NCI-H2196 (cell line): ENCODE data around the gene ESR1.

Experiments used
- DNase-seq: peaks from one replicate; lab custom pipeline; 2025; ENCODE audit not compliant: unreplicated experiment; lab: John Stamatoyannopoulos, UW

The ESR1 gene

DNA sequence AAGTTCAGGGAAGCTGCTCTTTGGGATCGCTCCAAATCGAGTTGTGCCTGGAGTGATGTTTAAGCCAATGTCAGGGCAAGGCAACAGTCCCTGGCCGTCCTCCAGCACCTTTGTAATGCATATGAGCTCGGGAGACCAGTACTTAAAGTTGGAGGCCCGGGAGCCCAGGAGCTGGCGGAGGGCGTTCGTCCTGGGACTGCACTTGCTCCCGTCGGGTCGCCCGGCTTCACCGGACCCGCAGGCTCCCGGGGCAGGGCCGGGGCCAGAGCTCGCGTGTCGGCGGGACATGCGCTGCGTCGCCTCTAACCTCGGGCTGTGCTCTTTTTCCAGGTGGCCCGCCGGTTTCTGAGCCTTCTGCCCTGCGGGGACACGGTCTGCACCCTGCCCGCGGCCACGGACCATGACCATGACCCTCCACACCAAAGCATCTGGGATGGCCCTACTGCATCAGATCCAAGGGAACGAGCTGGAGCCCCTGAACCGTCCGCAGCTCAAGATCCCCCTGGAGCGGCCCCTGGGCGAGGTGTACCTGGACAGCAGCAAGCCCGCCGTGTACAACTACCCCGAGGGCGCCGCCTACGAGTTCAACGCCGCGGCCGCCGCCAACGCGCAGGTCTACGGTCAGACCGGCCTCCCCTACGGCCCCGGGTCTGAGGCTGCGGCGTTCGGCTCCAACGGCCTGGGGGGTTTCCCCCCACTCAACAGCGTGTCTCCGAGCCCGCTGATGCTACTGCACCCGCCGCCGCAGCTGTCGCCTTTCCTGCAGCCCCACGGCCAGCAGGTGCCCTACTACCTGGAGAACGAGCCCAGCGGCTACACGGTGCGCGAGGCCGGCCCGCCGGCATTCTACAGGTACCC lies at the start of gene ESR1:
TSS of gene ESR1 (plus strand) at position 170 of the 858 bp plus-strand sequence. CDS start at position 401, 231 bp downstream.
- DNase-seq: no peak

DNA sequence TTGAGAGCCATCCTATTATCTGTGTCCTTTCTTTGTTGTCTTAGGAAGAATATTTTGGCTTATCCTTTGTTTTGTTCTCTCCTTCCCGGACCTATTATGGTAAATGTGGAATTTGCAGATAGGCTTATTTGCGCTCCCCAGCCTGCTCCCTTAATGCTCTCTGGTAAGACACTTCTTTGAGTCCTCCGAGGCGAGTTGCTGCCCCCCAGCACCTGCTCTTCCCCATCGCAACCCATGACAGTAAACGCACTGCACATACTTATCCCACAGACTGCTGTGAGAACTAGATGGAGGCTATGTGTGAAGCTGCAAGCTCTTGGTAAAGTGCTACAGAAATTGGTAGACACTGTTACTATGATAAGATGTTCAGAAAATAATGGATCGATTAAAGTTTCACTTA lies 47.0 kb upstream of the ESR1 start:
- no peak for DNase-seq

DNA sequence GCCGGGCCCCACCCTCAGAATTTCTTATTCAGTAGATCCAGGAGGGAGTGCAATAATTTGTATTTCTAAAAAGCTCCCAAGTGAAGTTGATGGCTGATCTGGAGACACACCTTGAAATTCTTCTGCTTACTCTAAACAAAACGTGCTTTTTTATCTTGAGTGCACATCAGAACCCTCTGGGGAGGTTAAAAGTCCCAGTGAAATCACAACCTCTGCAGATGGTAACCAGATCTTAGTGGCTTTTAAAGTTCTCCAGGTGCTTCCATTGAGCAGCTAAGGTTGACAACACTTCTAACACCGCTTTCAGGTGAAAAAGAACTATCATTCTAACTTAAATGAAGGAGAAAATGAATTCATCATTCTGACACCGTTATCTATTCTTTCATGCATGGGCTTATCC lies 45.6 kb upstream of the ESR1 start:
- DNase-seq: no peak

DNA sequence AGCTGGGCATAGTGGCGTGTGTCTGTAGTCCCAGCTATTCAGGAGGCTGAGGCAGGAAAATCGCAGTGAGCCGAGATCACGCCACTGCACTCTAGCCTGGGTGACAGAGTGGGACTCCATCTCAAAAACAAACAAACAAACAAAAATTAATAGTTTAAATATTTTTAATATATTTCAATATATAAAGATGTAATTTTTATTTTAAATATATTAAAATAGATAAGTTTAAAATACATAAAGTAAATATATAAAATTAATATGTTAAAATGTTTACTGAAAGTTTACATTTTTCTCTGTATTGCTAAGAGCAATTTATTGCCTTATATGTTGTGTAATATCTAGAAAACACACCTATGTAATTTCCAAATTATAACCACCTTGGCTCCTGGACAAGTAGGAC lies 44.7 kb upstream of the ESR1 start:
- no peak for DNase-seq

DNA sequence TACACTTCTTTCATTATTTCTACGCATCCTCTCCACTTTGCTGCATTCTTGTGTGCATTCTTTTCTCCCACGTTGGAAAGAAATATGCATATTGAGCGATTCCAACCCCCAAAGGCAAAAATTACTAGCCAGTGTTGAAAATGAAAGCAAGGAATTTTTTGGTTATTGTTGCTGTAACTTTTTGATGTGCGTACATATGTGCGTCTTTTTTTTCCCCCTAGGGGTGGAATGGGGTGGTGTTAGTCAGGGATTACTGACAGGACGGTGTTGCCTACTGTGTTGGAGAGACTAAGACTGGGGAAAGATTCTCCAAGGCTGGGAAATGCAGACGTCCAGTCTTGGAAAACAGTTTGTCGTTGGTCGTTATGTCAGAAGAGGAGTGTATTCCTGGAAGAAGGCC lies 44.2 kb upstream of the ESR1 start:
- no peak for DNase-seq

DNA sequence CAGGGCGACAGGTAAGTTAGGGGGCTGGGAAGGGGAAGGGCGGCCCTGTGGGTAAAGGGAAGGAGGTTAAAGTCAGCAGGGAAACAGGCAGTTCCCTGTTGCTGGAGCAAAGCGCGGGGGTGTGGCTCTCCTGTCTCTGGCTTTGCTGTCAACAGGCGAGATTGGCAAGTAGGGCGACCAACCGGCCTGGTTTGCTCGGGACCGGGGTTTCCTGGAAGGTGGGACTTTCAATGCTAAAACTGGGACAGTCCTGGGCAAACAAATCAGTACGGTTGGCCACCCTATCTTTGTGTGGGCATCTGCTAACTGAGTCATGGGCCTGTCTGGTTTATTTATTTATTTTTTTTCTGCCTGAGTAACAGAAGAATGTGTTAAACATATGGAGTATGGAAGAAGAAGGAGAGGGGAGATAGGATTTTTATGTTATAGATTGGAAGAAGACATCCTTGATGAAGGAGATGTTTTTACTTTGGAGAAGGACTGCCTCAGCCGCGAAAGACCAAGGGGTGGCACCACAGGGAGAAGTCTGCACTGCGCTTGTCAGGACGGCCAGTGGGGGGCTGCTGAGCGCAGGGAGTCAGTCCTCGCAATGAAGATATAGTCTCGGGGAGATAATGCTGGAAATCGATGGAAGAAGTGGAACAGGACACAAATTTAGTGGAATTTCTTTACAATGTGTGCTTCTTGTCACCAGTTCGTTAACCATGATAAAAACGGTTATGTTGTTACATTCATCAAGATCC lies 43.4 kb upstream of the ESR1 start:
- no peak for DNase-seq

DNA sequence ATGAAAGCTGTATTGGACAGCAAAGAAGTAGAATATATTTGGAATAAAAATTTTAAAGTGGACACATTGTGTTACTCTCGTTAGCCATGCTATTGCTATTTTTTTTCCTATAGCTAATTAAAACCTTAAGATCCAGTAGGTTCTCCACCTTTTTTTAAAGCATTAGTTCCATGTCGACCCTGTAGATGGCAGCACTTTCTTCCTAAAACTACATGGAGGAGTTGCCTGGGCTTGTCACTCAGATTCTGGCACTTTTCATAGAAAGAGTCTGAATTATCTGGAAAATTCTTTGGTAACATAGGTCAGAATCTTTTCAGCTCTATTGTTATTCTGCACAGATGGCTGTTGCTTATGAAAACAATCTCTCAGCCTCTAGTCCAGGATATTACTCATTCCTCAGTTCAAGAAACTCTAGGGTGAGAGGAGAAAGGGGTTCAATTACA lies 42.0 kb upstream of the ESR1 start:
- peak; percentile 61 for DNase-seq

DNA sequence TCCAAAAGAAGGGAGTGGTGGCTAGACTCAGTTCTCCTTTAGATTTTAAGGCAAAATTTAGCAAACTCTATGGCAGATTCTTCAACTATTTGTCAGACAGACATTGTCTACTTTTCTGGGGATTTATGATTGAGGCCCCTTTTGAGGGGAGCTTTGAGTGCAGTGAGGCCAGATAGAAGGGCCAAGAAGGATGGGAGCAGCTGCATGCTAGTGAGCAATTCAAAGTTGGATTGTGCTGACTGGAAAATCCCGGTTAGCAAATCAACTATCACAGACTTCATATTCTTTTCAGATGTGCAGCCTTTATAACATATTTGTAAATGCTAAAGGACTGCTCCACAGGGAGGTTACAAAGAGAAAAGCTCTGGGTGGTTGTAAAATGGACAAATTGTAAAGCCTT lies 35.0 kb upstream of the ESR1 start:
- no peak for DNase-seq

DNA sequence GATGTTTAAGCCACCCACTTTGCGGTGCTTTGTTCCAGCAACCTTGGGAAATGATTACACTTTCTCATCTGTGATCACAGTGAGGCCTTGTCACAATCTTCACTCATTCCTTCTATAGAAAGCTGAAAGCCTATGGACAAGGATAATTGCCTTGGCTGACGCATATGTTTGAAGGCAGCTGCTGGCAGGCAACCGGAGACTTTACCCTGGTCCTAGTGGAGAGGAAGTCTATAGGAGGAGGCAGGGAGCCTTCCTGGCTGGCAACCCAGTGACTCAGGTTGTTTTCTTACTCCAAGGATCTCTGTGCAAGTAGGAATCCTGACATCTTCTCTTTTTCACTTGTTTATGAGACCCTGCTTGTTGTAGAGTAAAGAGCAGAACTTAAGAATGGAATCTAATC lies 34.1 kb upstream of the ESR1 start:
- DNase-seq: no peak

DNA sequence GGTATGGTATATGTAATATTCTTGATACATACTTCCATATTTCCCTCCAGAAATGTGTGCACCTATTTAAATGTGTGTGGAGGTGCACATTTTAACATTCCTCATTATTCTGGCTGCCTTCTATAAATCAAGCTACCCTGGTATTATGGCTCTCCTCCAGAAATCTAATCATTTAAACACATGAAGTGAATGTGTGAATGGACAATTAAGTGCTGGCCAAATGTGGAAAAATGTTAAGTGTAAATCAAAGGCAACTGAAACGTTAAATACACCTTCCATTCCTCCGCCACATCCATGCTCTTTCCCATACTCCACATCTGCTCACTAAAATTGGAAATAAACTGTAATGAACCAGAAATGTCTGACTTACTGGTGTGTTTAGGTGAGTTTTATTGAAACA lies 24.9 kb upstream of the ESR1 start:
- DNase-seq: no peak

DNA sequence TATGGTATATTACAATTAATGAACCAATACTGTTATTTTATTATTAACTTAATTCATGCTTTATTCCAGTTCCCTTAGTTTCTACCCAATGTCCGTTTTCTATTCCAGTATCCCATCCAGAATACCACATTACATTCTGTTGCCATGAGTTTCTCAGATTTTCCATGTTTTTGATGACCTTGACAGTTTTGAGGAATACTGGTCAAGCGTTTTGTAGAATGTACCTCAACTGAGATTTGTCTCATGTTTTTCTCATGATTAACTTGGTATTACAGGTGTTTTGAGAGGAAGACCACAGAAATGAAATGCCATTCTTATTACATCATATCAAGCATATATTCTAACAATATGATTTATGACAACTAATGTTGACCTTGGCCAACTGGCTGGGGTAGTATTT lies 23.8 kb upstream of the ESR1 start:
- no peak for DNase-seq

DNA sequence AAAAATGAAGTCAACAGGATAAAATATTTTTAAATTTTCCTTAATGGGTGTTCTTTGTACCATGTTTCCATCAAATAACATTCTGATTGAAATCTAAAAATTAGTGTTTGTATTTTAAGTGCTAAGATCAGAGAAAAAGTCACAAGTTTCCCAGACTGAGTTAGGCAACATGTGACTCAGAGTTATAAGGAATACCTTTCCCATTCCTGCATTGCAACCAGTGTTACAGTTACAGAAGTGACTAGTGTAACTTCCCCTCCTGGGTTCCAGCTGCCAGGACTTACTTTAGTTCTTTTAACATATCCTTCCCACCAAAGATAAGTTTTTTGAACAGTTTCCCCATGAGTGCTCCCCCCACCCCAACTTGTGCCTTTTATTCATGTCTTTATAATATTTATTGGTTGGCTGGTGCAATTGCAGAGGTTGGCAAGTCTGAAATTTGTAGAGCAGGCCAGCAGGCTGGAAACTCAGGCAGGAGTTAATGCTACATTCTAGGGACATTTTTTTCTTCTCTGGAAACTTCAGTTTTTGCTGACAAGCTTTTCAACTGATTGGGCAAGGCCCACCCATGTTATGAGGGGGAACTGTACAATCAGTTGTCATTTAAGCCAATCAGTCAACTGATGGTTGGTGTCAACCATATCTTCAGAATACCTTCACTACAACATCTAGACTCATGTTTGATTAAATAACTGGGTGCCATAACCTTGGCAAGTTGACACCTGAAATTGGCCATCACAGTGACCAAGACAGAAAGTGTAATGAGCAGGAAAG lies 22.9 kb upstream of the ESR1 start:
- DNase-seq: no peak

DNA sequence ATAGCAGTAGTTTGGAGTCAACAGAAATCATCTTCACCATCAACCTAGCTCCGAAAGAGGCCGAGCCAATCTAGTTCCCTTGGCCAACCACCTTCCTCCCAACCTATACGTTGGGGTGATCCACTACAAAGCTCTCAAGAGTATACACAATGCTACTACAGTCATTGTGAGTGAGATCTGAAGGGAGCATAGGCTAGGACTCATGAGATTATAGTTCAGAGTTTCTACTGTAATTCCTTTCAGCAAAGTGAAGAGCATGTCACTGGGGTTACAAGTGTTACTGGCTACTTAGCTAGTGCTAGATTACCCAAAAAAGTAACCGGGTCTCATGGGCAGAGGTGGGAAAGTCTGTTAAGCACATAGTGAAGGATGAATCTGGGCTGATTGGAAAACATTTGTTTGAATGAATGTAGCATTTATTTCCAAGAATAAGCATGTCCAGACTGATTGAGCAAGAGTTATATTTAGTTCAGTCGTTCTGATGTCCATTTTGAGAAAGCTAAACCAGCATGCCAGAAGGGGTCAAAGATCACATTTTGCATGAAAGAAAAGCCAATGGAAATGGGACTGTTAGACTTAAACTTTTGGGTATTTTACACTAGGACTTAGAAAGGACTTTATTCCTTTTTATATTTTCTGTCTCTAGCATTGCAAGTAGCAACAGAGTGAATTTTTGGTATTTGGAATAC lies 10.5 kb upstream of the ESR1 start:
- no peak for DNase-seq

DNA sequence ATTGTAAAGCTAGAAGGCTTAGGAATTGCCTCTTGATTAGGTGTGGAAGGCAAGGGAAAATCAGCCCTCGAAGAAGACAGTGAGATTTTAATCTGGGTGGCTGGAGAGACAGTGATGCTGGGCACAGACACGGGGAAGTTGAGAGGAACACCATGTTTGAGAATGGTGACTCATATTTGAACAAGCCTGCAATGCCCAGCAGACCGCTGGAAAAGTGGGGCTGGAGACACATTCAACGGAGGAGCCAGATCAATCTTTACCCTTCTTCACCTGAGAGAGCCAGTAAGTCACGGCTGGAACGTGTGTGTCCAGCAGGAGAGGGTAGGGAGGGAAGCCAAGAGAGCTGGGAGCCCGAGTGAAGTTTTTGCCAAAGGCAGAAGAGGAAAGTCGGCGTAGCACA lies 3.7 kb upstream of the ESR1 start:
- no peak for DNase-seq

DNA sequence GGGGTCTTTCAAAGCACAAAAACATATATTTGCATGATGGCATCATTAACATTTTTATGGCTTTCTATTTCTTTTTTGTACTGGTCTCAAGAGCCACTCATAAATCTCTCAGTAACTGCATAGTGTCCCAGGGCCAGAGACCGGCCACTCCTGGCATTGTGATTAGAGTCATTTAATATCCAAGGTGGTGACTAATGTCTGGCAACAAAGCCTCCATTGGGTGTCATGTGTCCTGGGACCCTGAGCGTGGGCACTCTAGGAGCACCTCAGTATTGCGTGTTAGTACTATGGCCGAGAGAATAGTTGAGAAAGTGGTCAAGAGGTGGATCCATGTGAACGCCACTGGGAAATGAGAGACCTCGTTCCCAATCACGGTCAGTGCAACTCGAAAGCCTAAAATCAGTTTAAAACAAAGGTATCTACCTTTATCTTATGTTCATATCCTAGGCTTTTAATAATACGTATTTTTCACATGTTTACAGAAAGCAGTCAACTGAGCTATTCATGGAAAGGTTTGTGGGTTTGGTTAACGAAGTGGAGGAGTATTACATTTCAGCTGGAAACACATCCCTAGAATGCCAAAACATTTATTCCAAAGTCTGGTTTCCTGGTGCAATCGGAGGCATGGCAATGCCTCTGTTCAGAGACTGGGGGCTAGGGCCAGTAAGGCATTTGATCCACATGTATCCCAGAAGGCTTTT lies 2.7 kb upstream of the ESR1 start:
- DNase-seq: no peak

DNA sequence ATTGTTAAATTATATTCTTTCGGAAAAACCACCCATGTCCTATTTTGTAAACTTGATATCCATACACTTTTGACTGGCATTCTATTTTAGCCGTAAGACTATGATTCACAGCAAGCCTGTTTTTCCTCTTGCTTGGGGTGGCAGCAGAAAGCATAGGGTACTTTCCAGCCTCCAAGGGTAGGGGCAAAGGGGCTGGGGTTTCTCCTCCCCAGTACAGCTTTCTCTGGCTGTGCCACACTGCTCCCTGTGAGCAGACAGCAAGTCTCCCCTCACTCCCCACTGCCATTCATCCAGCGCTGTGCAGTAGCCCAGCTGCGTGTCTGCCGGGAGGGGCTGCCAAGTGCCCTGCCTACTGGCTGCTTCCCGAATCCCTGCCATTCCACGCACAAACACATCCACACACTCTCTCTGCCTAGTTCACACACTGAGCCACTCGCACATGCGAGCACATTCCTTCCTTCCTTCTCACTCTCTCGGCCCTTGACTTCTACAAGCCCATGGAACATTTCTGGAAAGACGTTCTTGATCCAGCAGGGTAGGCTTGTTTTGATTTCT lies 2.1 kb upstream of the ESR1 start:
- DNase-seq: no peak

DNA sequence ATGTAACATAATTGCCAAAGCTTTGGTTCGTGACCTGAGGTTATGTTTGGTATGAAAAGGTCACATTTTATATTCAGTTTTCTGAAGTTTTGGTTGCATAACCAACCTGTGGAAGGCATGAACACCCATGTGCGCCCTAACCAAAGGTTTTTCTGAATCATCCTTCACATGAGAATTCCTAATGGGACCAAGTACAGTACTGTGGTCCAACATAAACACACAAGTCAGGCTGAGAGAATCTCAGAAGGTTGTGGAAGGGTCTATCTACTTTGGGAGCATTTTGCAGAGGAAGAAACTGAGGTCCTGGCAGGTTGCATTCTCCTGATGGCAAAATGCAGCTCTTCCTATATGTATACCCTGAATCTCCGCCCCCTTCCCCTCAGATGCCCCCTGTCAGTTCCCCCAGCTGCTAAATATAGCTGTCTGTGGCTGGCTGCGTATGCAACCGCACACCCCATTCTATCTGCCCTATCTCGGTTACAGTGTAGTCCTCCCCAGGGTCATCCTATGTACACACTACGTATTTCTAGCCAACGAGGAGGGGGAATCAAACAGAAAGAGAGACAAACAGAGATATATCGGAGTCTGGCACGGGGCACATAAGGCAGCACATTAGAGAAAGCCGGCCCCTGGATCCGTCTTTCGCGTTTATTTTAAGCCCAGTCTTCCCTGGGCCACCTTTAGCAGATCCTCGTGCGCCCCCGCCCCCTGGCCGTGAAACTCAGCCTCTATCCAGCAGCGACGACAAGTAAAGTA lies 547 bp upstream of the ESR1 start:
- no peak for DNase-seq

DNA sequence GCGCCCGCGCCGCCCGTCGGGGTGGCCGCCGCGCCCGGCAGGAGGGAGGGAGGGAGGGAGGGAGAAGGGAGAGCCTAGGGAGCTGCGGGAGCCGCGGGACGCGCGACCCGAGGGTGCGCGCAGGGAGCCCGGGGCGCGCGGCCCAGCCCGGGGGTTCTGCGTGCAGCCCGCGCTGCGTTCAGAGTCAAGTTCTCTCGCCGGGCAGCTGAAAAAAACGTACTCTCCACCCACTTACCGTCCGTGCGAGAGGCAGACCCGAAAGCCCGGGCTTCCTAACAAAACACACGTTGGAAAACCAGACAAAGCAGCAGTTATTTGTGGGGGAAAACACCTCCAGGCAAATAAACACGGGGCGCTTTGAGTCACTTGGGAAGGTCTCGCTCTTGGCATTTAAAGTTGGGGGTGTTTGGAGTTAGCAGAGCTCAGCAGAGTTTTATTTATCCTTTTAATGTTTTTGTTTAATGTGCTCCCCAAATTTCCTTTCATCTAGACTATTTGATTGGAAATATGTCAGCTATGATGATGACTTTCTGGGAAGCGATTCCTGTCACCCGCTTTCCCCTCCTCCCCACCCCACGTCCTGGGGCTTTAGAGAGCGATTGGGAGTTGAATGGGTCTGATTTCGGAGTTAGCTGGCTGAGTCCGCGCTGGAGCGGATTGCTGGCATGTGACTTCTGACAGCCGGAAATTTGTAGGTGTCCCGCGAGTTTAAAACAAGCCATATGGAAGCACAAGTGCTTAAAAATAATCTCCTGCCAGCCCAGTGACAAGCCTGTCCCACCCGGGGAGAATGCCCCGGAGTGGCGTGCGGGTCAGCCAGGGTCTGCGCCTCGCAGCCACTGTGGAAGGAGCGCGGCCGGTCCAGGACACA lies 1.1 kb downstream of the ESR1 start:
- no peak for DNase-seq
